OCI-LY7 (cell line): ENCODE measurements around the gene VCX. TPM values are rescaled to one million over a fixed set of nuclear protein-coding genes. Genes with fewer than 3 reads are reported as not detected.
"Not testable (repeated sequence)": the region's sequence is repeated elsewhere in the genome, so short reads cannot be mapped to it uniquely, and the experiment has no call there.

ENCODE experiments used
- Bru-seq: library from RNA; stranded (reverse); fragments of 400-500 nt; gene quantifications from one replicate; lab custom pipeline; 2021; lab: Mats Ljungman, UMichigan
- BruChase-seq, 2 experiments: library from RNA; stranded (reverse); fragments of 400-500 nt; gene quantifications; one replicate each; lab custom pipeline; 2021; lab: Mats Ljungman, UMichigan
- BruUV-seq: library from RNA; stranded (reverse); fragments of 400-500 nt; replicated peaks from 2 replicates; lab custom pipeline; 2021; lab: Mats Ljungman, UMichigan
- CTCF ChIA-PET: fragments of 300-600 bp; sonication (Branson Sonifier 250); formaldehyde crosslinking; loops from one replicate; lab custom pipeline; 2022; ENCODE audit warnings: antibody characterized with exemption; ENCODE audit not compliant: unreplicated experiment; lab: Charles Lee
- POLR2A ChIA-PET: fragments of 300-600 bp; sonication (Branson Sonifier 250); formaldehyde crosslinking; loops from one replicate; lab custom pipeline; 2022; ENCODE audit warnings: antibody characterized with exemption; lab: Charles Lee
- DNase-seq: peaks from one replicate; pipeline ENCODE4 v3.0.0-alpha.2; 2015; ENCODE audit warnings: low spot score
- H2AFZ ChIP-seq: fragments of 200-600 bp; sonication (generic), shearing (Covaris generic); 2 replicates; pipeline ENCODE4 v1.6.1; 2014; ENCODE audit warnings: mild to moderate bottlenecking, antibody characterized with exemption, low read length, moderate library complexity
- H3K27ac ChIP-seq: fragments of 200-600 bp; sonication (generic); 2 replicates; pipeline ENCODE4 v1.5.1; 2014; ENCODE audit warnings: mixed run types, low read depth, mild to moderate bottlenecking, moderate library complexity, low read length, inconsistent platforms; ENCODE audit not compliant: poor library complexity, severe bottlenecking
- H3K36me3 ChIP-seq: fragments of 200-600 bp; sonication (generic); 2 replicates; pipeline ENCODE4 v1.6.1; 2014; ENCODE audit warnings: mild to moderate bottlenecking, antibody characterized with exemption, low read length, moderate library complexity, mixed read lengths; ENCODE audit not compliant: insufficient read depth
- H3K4me1 ChIP-seq: fragments of 200-600 bp; sonication (generic); 2 replicates; pipeline ENCODE4 v1.5.1; 2014; ENCODE audit warnings: mild to moderate bottlenecking, low read length; ENCODE audit not compliant: insufficient read depth, poor library complexity, severe bottlenecking
- H3K4me2 ChIP-seq: fragments of 200-600 bp; sonication (generic); 2 replicates; pipeline ENCODE4 v1.6.1; 2014; ENCODE audit warnings: mild to moderate bottlenecking, low read length
- H3K4me3 ChIP-seq: fragments of 200-600 bp; sonication (generic); 2 replicates; pipeline ENCODE4 v1.5.1; 2014; ENCODE audit warnings: mild to moderate bottlenecking, low read depth, low read length; ENCODE audit not compliant: poor library complexity, severe bottlenecking
- H3K79me2 ChIP-seq: fragments of 200-600 bp; sonication (generic); 2 replicates; pipeline ENCODE4 v1.6.1; 2016; ENCODE audit warnings: low read depth, mild to moderate bottlenecking, low read length, moderate library complexity, mixed read lengths; ENCODE audit not compliant: insufficient read depth
- H3K9me2 ChIP-seq: fragments of 200-600 bp; sonication (generic); 2 replicates; pipeline ENCODE4 v1.6.1; 2016; ENCODE audit warnings: mild to moderate bottlenecking, low read length, mixed read lengths; ENCODE audit not compliant: insufficient read depth
- H3K9me3 ChIP-seq: fragments of 200-600 bp; sonication (generic); 2 replicates; pipeline ENCODE4 v1.6.1; 2014; ENCODE audit warnings: mild to moderate bottlenecking, mixed run types, low read length, mixed read lengths
- H4K20me1 ChIP-seq: fragments of 200-600 bp; sonication (generic); 2 replicates; pipeline ENCODE4 v1.6.1; 2014; ENCODE audit warnings: mild to moderate bottlenecking, antibody characterized with exemption, low read length, moderate library complexity, mixed read lengths; ENCODE audit not compliant: insufficient read depth
- EZH2phosphoT487 ChIP-seq: fragments of 200-600 bp; sonication (generic); IDR thresholded peaks from 2 replicates; pipeline ENCODE4 v1.6.1; 2018; ENCODE audit warnings: low read depth, borderline replicate concordance, mild to moderate bottlenecking, mixed run types, antibody characterized with exemption, low read length, moderate library complexity, mixed read lengths
- intact Hi-C: fragments of 100-400 bp; cut with micrococcal nuclease; formaldehyde crosslinking; loops from one replicate; pipeline ENCODE4 v1.10.0; 2022; ENCODE audit not compliant: unreplicated experiment
- long read RNA-seq: library from polyadenylated mRNA; stranded (forward); transcript quantifications from one replicate; pipeline ENCODE4 v2.0.0, GENCODE V29; 2022
- total RNA-seq, 2 experiments: library from RNA; depleted of rRNA in 1 of 2; stranded (reverse); fragments of >200 nt in 1 of 2; shearing (Covaris generic) in 1 of 2; gene quantifications; 2 replicates each; pipeline ENCODE4 v1.2.3, GENCODE V29; 2014 to 2022
- TF ChIP-seq, protein P1 (sequence below): fragments of 200-600 bp; sonication (generic); conservative IDR thresholded peaks from 2 replicates; pipeline ENCODE4 v1.5.1; 2014; ENCODE audit warnings: mild to moderate bottlenecking, antibody characterized with exemption, low read length, moderate library complexity, mixed read lengths

VCX gene
- total RNA-seq (2014; rRNA removed; shearing (Covaris generic)), result not detected in 2 replicates
- not detected in 2 replicates for total RNA-seq (2022)
- not detected for Bru-seq, nascent RNA
- BruChase-seq, experiment 1, labeled RNA remaining after a 6-hour chase, result percentile 13 among the genes with signal in this experiment
- BruChase-seq, experiment 2, labeled RNA remaining after a 2-hour chase, result percentile 15 among the genes with signal in this experiment
- long read RNA-seq, result 0 reads

DNA sequence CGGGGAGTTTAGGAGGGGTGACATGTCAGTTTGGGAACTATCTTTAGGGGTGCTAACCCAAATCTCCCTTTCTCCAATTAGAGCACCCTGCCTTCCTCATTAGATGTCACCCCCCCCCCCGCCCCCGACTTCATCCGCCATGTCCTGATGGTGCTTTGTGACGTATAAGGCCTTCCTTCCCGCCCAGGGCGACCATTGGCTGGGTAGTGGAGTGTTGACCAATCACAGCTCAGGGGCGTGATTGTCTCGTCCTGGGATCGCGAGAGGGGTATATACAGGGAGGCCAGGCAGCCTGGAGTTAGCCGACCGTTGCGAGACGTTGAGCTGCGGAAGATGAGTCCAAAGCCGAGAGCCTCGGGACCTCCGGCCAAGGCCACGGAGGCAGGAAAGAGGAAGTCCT is at the start of gene VCX:
Gene VCX (plus strand): TSS at position 301 of the 400 bp plus-strand sequence. CDS start 33 bp downstream, at position 334.
- DNase-seq, BruUV-seq, H3K9me2 ChIP-seq, POLR2A ChIA-PET, H4K20me1 ChIP-seq, H3K27ac ChIP-seq, H3K79me2 ChIP-seq, H3K4me3 ChIP-seq, H3K36me3 ChIP-seq, H3K9me3 ChIP-seq, intact Hi-C loops, H2AFZ ChIP-seq, H3K4me1 ChIP-seq, H3K4me2 ChIP-seq, CTCF ChIA-PET: not testable (repeated sequence)

DNA sequence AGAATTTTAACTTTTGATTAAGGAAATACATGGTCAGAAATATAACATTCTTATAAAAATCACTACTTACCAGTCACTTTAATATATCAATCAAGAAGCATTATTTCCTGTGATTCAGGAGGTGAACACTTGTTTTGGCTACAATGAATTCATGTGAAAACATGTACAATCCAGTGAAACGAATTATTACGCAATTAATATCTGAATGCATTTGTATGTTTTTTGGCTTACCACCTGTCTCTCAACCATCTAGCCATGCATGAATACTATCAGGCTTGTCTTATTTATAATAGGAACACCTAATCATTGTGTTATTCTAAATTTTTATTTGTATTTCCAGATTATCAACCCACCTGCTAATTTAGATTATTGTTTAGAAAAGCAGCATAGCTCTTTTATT is 44.6 kb upstream of the VCX start:
- DNase-seq, result no peak
- H3K27ac ChIP-seq, result no peak overlapping the region
- TF ChIP-seq, protein P1, sequence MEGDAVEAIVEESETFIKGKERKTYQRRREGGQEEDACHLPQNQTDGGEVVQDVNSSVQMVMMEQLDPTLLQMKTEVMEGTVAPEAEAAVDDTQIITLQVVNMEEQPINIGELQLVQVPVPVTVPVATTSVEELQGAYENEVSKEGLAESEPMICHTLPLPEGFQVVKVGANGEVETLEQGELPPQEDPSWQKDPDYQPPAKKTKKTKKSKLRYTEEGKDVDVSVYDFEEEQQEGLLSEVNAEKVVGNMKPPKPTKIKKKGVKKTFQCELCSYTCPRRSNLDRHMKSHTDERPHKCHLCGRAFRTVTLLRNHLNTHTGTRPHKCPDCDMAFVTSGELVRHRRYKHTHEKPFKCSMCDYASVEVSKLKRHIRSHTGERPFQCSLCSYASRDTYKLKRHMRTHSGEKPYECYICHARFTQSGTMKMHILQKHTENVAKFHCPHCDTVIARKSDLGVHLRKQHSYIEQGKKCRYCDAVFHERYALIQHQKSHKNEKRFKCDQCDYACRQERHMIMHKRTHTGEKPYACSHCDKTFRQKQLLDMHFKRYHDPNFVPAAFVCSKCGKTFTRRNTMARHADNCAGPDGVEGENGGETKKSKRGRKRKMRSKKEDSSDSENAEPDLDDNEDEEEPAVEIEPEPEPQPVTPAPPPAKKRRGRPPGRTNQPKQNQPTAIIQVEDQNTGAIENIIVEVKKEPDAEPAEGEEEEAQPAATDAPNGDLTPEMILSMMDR, result no peak
- no peak for TF ChIP-seq EZH2phosphoT487
- H3K79me2 ChIP-seq, result no peaks in the 10 kb centered on the region
- no peaks in the 10 kb centered on the region for H4K20me1 ChIP-seq
- H3K4me2 ChIP-seq, result no peak overlapping the region
- no peaks in the 10 kb centered on the region for H3K9me2 ChIP-seq
- intact Hi-C loops, result no loop called here
- no peaks in the 10 kb centered on the region for H3K4me1 ChIP-seq
- BruUV-seq, result no TSS peak
- POLR2A ChIA-PET, result no interaction called here
- H2AFZ ChIP-seq, result no peak overlapping the region
- no peaks in the 10 kb centered on the region for H3K9me3 ChIP-seq
- CTCF ChIA-PET, result no interaction called here
- H3K36me3 ChIP-seq, result no peaks in the 10 kb centered on the region
- no peak overlapping the region for H3K4me3 ChIP-seq

DNA sequence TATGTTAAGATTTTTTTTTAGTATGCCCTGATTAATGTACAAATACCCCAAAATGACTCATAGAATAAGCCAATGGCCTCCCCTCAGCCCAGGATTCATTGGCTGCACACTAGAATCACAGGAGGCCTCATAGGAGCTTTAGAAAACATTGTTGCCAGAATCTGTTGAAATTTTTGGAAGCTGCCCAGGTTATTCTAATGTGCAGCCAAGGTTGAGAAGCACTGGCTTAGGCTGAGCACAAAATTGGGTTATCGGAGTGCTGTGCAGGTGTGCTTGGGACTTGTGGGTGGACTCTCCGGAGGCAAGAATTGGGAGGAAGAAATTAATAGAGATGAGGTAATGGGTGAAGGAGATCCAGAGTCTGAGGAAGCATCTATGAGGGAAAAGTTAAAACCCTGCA is 41.3 kb upstream of the VCX start:
- Histone ChIP-seq H3K36me3 (no peaks in the 10 kb centered on the region), H3K79me2 (no peaks in the 10 kb centered on the region), H3K4me2 (no peak overlapping the region), H3K9me2 (no peaks in the 10 kb centered on the region), H3K4me3 (no peak overlapping the region), H4K20me1 (no peaks in the 10 kb centered on the region), H2AFZ (no peak overlapping the region), H3K4me1 (no peaks in the 10 kb centered on the region), H3K9me3 (no peaks in the 10 kb centered on the region), H3K27ac (no peak overlapping the region)
- CTCF ChIA-PET, result no interaction called here
- BruUV-seq, result no TSS peak
- TF ChIP-seq EZH2phosphoT487, result no peak
- TF ChIP-seq, protein P1, result no peak
- intact Hi-C loops, result no loop called here
- POLR2A ChIA-PET, result no interaction called here
- DNase-seq, result no peak
